Measurements from ENCODE around the gene TANGO2. TPM values are rescaled to one million over a fixed set of nuclear protein-coding genes. Genes with fewer than 3 reads are reported as not detected.

The TANGO2 gene
- total and polyA plus RNA-seq, 9 of the 15 experiments (the other 6 are each of a cell fraction or from before 2014, with no cell fraction given), result 15.5 to 94.9 (median 70.1) TPM

- TF ChIP-seq STAT6 (CRISPR knock-in tag; IDR thresholded peaks at IDR 0.05) (no peak), ZNF280A (IDR thresholded peaks at IDR 0.05; ENCODE audit: low read depth, partially characterized antibody) (no peak), ZC3H11A (IDR thresholded peaks at IDR 0.05; ENCODE audit: low read depth, low read length) (no peak), ZNF263 (CRISPR knock-in tag; IDR thresholded peaks at IDR 0.05; ENCODE audit: borderline replicate concordance) (no peak), NBN (IDR thresholded peaks at IDR 0.05; ENCODE audit: low read depth) (no peak), SUPT5H (IDR thresholded peaks at IDR 0.05) (peak; percentile 52; the same call in 1 of the 2 replicates), ELF4 (CRISPR knock-in tag; IDR thresholded peaks at IDR 0.05) (0 out of 2 replicates have a peak, but pooled peaks have one; percentile 9), PYGO2 (tag; IDR thresholded peaks at IDR 0.05) (no peak), NUFIP1 (IDR thresholded peaks at IDR 0.05; ENCODE audit: partially characterized antibody) (no peak), ZNF511 (CRISPR knock-in tag; IDR thresholded peaks at IDR 0.05) (no peak), ZFP1 (CRISPR knock-in tag; IDR thresholded peaks at IDR 0.05) (no peak), CBFB (CRISPR knock-in tag; IDR thresholded peaks at IDR 0.05) (no peak), IRF2 (CRISPR knock-in tag; IDR thresholded peaks at IDR 0.05) (no peak), RREB1 (CRISPR knock-in tag; IDR thresholded peaks at IDR 0.05) (0 out of 2 replicates have a peak, but pooled peaks have one; percentile 43), ZNF24 (IDR thresholded peaks at IDR 0.05) (no peak), ZNF41 (CRISPR knock-in tag; conservative IDR thresholded peaks at IDR 0.05) (0 out of 2 replicates have a peak, but pooled peaks have one; percentile 20)
Observed at GRCh38 chr22:20105456-20106204, 84.7 kb downstream of the TANGO2 start (continued).

All from K562 (cell line).